HG02678 (cell line): ENCODE results near the gene APOBEC3A.
A peak's percentile ranks its signal among the peaks of the same experiment; 100 is the strongest.
"Not testable (repeated sequence)": the region's sequence is repeated elsewhere in the genome, so short reads cannot be mapped to it uniquely, and the experiment has no call there.

Experiments
- ATAC-seq: cut with Tn5 transposase; IDR thresholded peaks from one replicate; pipeline ENCODE4 v1.9.1; 2021; ENCODE audit warnings: mild to moderate bottlenecking, moderate library complexity; ENCODE audit not compliant: unreplicated experiment

APOBEC3A gene

GRCh38 chr22:38942702-38943101 lies 14.7 kb upstream of the APOBEC3A start:
- ATAC-seq: no peak

GRCh38 chr22:38943201-38943600 lies 14.2 kb upstream of the APOBEC3A start:
- ATAC-seq: no peak

GRCh38 chr22:38943882-38944281 lies 13.5 kb upstream of the APOBEC3A start:
- no peak for ATAC-seq

- no peak for ATAC-seq
Measured at GRCh38 chr22:38944653-38945052, 12.8 kb upstream of the APOBEC3A start.

- ATAC-seq: not testable (repeated sequence)
Measured at GRCh38 chr22:38945706-38946338, 11.6 kb upstream of the APOBEC3A start.

- no peak for ATAC-seq
Measured at GRCh38 chr22:38946771-38947170, 10.6 kb upstream of the APOBEC3A start.

- ATAC-seq: no peak
Measured at GRCh38 chr22:38947321-38948140, 9.9 kb upstream of the APOBEC3A start.

- ATAC-seq: no peak
Measured at GRCh38 chr22:38948181-38948940, 9.0 kb upstream of the APOBEC3A start.

- ATAC-seq: no peak
Measured at GRCh38 chr22:38949889-38950405, 7.5 kb upstream of the APOBEC3A start.

- ATAC-seq: no peak
Measured at GRCh38 chr22:38950527-38951295, 6.7 kb upstream of the APOBEC3A start.

- no peak for ATAC-seq
Measured at GRCh38 chr22:38951734-38952133, 5.7 kb upstream of the APOBEC3A start.

- ATAC-seq: no peak
Measured at GRCh38 chr22:38952281-38952993, 5.0 kb upstream of the APOBEC3A start.

GRCh38 chr22:38953091-38953490 lies 4.3 kb upstream of the APOBEC3A start:
- no peak for ATAC-seq

GRCh38 chr22:38953577-38954413 lies 3.6 kb upstream of the APOBEC3A start:
- peak; percentile 76 for ATAC-seq

GRCh38 chr22:38954414-38955043 lies 2.9 kb upstream of the APOBEC3A start:
- no peak for ATAC-seq

- ATAC-seq: no peak
Measured at GRCh38 chr22:38955250-38955905, 2.0 kb upstream of the APOBEC3A start.

- no peak for ATAC-seq
Measured at GRCh38 chr22:38955926-38956325, 1.5 kb upstream of the APOBEC3A start.

- no peak for ATAC-seq
Measured at GRCh38 chr22:38956551-38956950, 858 bp upstream of the APOBEC3A start.
